Measurements from ENCODE around the gene PRICKLE1.
"Not testable (repeated sequence)": the region's sequence is repeated elsewhere in the genome, so short reads cannot be mapped to it uniquely, and the experiment has no call there.

PRICKLE1 gene

DNA sequence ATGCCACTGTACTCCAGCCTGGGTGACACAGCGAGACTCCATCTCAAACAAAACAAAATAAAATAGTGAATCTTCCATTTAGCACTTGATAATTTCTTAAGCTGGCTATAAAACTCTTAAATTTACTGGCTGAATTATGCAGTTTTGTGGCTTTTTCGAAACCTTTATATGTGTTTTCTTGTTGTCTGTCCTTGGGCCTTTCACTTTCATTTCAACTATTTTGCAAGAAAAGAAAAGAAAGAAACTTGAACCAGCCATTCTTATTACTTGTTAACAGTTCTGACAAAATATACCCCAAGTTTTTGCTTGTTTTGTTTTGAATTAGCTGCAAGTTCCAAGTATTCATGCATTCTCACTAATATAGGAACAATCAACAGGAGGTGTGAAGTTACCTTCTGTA lies 42.8 kb downstream of the PRICKLE1 start:
- no peaks in the 10 kb centered on the region for H3K9me3 ChIP-seq (ENCODE audit: insufficient read depth, low read depth, low read length)
- H3K9ac ChIP-seq (ENCODE audit: low read depth, low read length), result no peak overlapping the region; the same call in 1 of the 2 replicates
- no peaks in the 10 kb centered on the region for H3K4me1 ChIP-seq (ENCODE audit: insufficient read depth, low read length)
- no peak overlapping the region for H3K4me3 ChIP-seq (ENCODE audit: low read length)
- H3K27ac ChIP-seq (ENCODE audit: low read length), result no peak overlapping the region
- H3K27me3 ChIP-seq (ENCODE audit: insufficient read depth, low read length), result peaks cover 34% of the 10 kb centered on the region
- no peaks in the 10 kb centered on the region for H3K36me3 ChIP-seq (ENCODE audit: insufficient read depth, low read depth, low read length)

DNA sequence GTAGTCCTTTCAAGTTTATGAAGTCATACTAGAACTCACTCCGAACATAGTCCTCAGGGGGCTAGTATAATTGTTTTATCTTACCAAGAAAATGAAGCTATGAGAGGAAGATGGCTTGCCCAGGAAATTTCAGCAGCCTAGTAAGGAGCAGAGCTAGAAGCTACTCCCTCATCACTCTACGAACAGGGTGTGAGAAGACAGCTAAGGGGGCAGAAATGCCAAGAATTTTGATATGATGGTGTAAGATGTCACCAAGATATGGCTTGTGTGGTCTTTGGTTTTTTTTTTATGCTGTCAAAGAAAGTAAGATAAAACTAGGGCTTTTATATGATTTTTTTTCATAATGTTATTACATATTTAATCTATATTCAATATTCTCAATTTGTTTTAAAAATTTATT lies 47.6 kb downstream of the PRICKLE1 start:
- H3K27ac ChIP-seq (ENCODE audit: low read length), result no peak overlapping the region
- H3K27me3 ChIP-seq (ENCODE audit: insufficient read depth, low read length), result no peaks in the 10 kb centered on the region
- no peak overlapping the region for H3K9ac ChIP-seq (ENCODE audit: low read depth, low read length)
- no peaks in the 10 kb centered on the region for H3K9me3 ChIP-seq (ENCODE audit: insufficient read depth, low read depth, low read length)
- H3K4me1 ChIP-seq (ENCODE audit: insufficient read depth, low read length), result no peaks in the 10 kb centered on the region; the same call in 1 of the 2 replicates
- H3K4me3 ChIP-seq (ENCODE audit: low read length), result no peak overlapping the region
- H3K36me3 ChIP-seq (ENCODE audit: insufficient read depth, low read depth, low read length), result no peaks in the 10 kb centered on the region

- H3K4me3 ChIP-seq (ENCODE audit: low read length); H3K9me3 ChIP-seq (ENCODE audit: insufficient read depth, low read depth, low read length); H3K27ac ChIP-seq (ENCODE audit: low read length); H3K4me1 ChIP-seq (ENCODE audit: insufficient read depth, low read length); H3K36me3 ChIP-seq (ENCODE audit: insufficient read depth, low read depth, low read length); H3K9ac ChIP-seq (ENCODE audit: low read depth, low read length); H3K27me3 ChIP-seq (ENCODE audit: insufficient read depth, low read length): not testable (repeated sequence)
Observed at GRCh38 chr12:42541308-42541707, 48.2 kb downstream of the PRICKLE1 start.

- Histone ChIP-seq H3K4me3 (ENCODE audit: low read length) (no peak overlapping the region), H3K4me1 (ENCODE audit: insufficient read depth, low read length) (no peaks in the 10 kb centered on the region; the same call in 1 of the 2 replicates), H3K27me3 (ENCODE audit: insufficient read depth, low read length) (no peaks in the 10 kb centered on the region), H3K36me3 (ENCODE audit: insufficient read depth, low read depth, low read length) (no peaks in the 10 kb centered on the region), H3K9me3 (ENCODE audit: insufficient read depth, low read depth, low read length) (no peaks in the 10 kb centered on the region), H3K9ac (ENCODE audit: low read depth, low read length) (no peak overlapping the region), H3K27ac (ENCODE audit: low read length) (no peak overlapping the region)
Observed at GRCh38 chr12:42539696-42540095, 49.9 kb downstream of the PRICKLE1 start.

DNA sequence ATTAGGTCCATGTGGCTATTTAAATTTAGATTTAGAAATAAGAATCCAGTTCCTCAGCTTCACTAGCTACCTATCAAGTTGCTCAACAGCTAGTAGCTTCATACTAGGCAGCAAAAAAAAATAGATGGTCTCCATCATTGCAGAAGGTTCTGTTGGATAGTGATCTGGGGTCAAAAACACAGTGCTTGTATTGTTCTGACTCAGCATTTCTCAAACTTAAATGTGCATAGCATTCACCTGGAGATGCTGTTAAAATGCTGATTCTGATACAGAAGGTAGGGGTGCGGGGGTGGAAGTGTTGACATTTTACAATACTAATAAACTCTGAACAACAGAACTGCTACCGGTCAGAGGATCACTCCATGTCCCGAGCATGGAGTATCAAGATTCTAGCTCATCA lies 51.3 kb downstream of the PRICKLE1 start:
- H3K9ac ChIP-seq (ENCODE audit: low read depth, low read length), result no peak overlapping the region
- no peak overlapping the region for H3K27ac ChIP-seq (ENCODE audit: low read length)
- H3K9me3 ChIP-seq (ENCODE audit: insufficient read depth, low read depth, low read length), result no peaks in the 10 kb centered on the region
- no peak overlapping the region for H3K4me3 ChIP-seq (ENCODE audit: low read length)
- H3K27me3 ChIP-seq (ENCODE audit: insufficient read depth, low read length), result no peaks in the 10 kb centered on the region
- no peaks in the 10 kb centered on the region; the same call in 1 of the 2 replicates for H3K4me1 ChIP-seq (ENCODE audit: insufficient read depth, low read length)
- H3K36me3 ChIP-seq (ENCODE audit: insufficient read depth, low read depth, low read length), result no peaks in the 10 kb centered on the region

- Histone ChIP-seq H3K4me1 (ENCODE audit: insufficient read depth, low read length) (no peaks in the 10 kb centered on the region; the same call in 1 of the 2 replicates), H3K9me3 (ENCODE audit: insufficient read depth, low read depth, low read length) (no peaks in the 10 kb centered on the region), H3K9ac (ENCODE audit: low read depth, low read length) (no peak overlapping the region), H3K27ac (ENCODE audit: low read length) (no peak overlapping the region), H3K27me3 (ENCODE audit: insufficient read depth, low read length) (no peaks in the 10 kb centered on the region), H3K36me3 (ENCODE audit: insufficient read depth, low read depth, low read length) (no peaks in the 10 kb centered on the region), H3K4me3 (ENCODE audit: low read length) (no peak overlapping the region)
Observed at GRCh38 chr12:42534184-42534838, 55.2 kb downstream of the PRICKLE1 start.

GRCh38 chr12:42530284-42530683 lies 59.3 kb downstream of the PRICKLE1 start:
- Histone ChIP-seq H3K36me3 (ENCODE audit: insufficient read depth, low read depth, low read length) (no peaks in the 10 kb centered on the region), H3K9me3 (ENCODE audit: insufficient read depth, low read depth, low read length) (no peaks in the 10 kb centered on the region), H3K4me1 (ENCODE audit: insufficient read depth, low read length) (peaks cover 12% of the 10 kb centered on the region), H3K4me3 (ENCODE audit: low read length) (no peak overlapping the region), H3K27me3 (ENCODE audit: insufficient read depth, low read length) (no peaks in the 10 kb centered on the region), H3K27ac (ENCODE audit: low read length) (no peak overlapping the region), H3K9ac (ENCODE audit: low read depth, low read length) (no peak overlapping the region)

DNA sequence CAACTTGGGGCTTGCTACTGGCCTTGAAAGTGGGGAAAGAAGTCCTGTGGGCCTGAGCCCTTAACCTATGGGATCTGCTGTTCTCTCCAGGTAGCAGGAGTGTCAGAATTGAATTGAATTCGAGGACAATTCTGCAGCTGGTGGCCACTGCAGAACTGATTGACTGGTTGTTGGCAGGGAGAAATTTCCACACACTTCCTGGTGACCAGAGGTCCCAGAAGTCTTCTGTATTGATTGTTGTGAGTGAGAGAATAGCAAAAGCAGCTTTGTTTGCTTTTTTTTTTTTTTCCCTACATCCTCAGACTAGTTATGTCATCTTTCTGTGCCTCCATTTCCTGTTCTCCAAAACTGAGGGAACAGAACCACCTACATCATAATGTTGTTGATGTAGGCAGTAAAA lies 64.1 kb downstream of the PRICKLE1 start:
- Histone ChIP-seq H3K9me3 (ENCODE audit: insufficient read depth, low read depth, low read length) (no peaks in the 10 kb centered on the region), H3K27ac (ENCODE audit: low read length) (no peak overlapping the region), H3K9ac (ENCODE audit: low read depth, low read length) (no peak overlapping the region), H3K36me3 (ENCODE audit: insufficient read depth, low read depth, low read length) (no peaks in the 10 kb centered on the region), H3K27me3 (ENCODE audit: insufficient read depth, low read length) (no peaks in the 10 kb centered on the region), H3K4me3 (ENCODE audit: low read length) (no peak overlapping the region), H3K4me1 (ENCODE audit: insufficient read depth, low read length) (peaks cover 12% of the 10 kb centered on the region)

- Histone ChIP-seq H3K4me3 (ENCODE audit: low read length) (no peak overlapping the region), H3K9ac (ENCODE audit: low read depth, low read length) (no peak overlapping the region), H3K27me3 (ENCODE audit: insufficient read depth, low read length) (no peaks in the 10 kb centered on the region), H3K4me1 (ENCODE audit: insufficient read depth, low read length) (peaks cover 12% of the 10 kb centered on the region), H3K27ac (ENCODE audit: low read length) (no peak overlapping the region), H3K36me3 (ENCODE audit: insufficient read depth, low read depth, low read length) (no peaks in the 10 kb centered on the region), H3K9me3 (ENCODE audit: insufficient read depth, low read depth, low read length) (no peaks in the 10 kb centered on the region)
Observed at GRCh38 chr12:42524716-42525115, 64.8 kb downstream of the PRICKLE1 start.

- H3K27ac ChIP-seq (ENCODE audit: low read length), result no peak overlapping the region
- H3K36me3 ChIP-seq (ENCODE audit: insufficient read depth, low read depth, low read length), result no peaks in the 10 kb centered on the region
Observed at GRCh38 chr12:42516573-42516972, 73.0 kb downstream of the PRICKLE1 start.

GRCh38 chr12:42511656-42512055 lies 77.9 kb downstream of the PRICKLE1 start:
- H3K9me3 ChIP-seq (ENCODE audit: insufficient read depth, low read depth, low read length), result no peaks in the 10 kb centered on the region
- peaks cover 12% of the 10 kb centered on the region; the same call in 1 of the 2 replicates for H3K27me3 ChIP-seq (ENCODE audit: insufficient read depth, low read length)
- H3K27ac ChIP-seq (ENCODE audit: low read length), result no peak overlapping the region
- peaks cover 11% of the 10 kb centered on the region; the same call in 1 of the 2 replicates for H3K4me1 ChIP-seq (ENCODE audit: insufficient read depth, low read length)
- H3K36me3 ChIP-seq (ENCODE audit: insufficient read depth, low read depth, low read length), result no peaks in the 10 kb centered on the region
- H3K9ac ChIP-seq (ENCODE audit: low read depth, low read length), result no peak overlapping the region
- H3K4me3 ChIP-seq (ENCODE audit: low read length), result no peak overlapping the region

More at GRCh38 chr12:42516573-42516972, 73.0 kb downstream of the PRICKLE1 start:
- no peak overlapping the region for H3K4me3 ChIP-seq (ENCODE audit: low read length)
- H3K4me1 ChIP-seq (ENCODE audit: insufficient read depth, low read length), result peaks cover 4% of the 10 kb centered on the region; the same call in 1 of the 2 replicates
- H3K27me3 ChIP-seq (ENCODE audit: insufficient read depth, low read length), result peaks cover 7% of the 10 kb centered on the region; the same call in 1 of the 2 replicates
- no peaks in the 10 kb centered on the region for H3K9me3 ChIP-seq (ENCODE audit: insufficient read depth, low read depth, low read length)
- no peak overlapping the region for H3K9ac ChIP-seq (ENCODE audit: low read depth, low read length)

- Histone ChIP-seq H3K27ac (ENCODE audit: low read length) (no peak overlapping the region), H3K36me3 (ENCODE audit: insufficient read depth, low read depth, low read length) (no peaks in the 10 kb centered on the region), H3K4me3 (ENCODE audit: low read length) (no peak overlapping the region), H3K4me1 (ENCODE audit: insufficient read depth, low read length) (peaks cover 11% of the 10 kb centered on the region; the same call in 1 of the 2 replicates), H3K27me3 (ENCODE audit: insufficient read depth, low read length) (peaks cover 12% of the 10 kb centered on the region; the same call in 1 of the 2 replicates), H3K9me3 (ENCODE audit: insufficient read depth, low read depth, low read length) (no peaks in the 10 kb centered on the region), H3K9ac (ENCODE audit: low read depth, low read length) (no peak overlapping the region)
Observed at GRCh38 chr12:42510823-42511222, 78.7 kb downstream of the PRICKLE1 start.
